A549 (cell line): Measurements from ENCODE around the gene PHKB. TPM values are rescaled to one million over a fixed set of nuclear protein-coding genes. Genes with fewer than 3 reads are reported as not detected.
A peak's percentile ranks its signal among the peaks of the same experiment; 100 is the strongest.

Source experiments
- ATAC-seq, 2 experiments: fragments of 200-7000 bp in 1 of 2; fragments of >200 bp in 1 of 2; cut with Nextera tagmentation in 1 of 2; cut with Tn5 transposase in 1 of 2; 3 replicates each; pipeline versions ENCODE4 v1.8.0 to v1.9.1; 2018 to 2020; ENCODE audit warnings: mild to moderate bottlenecking in 1 of 2, moderate library complexity in 1 of 2
- CTCF ChIA-PET: fragments of 300-600 bp; sonication (Branson Sonifier 250); formaldehyde crosslinking; extraction: SDS; loops from one replicate; lab custom pipeline; 2021; ENCODE audit warnings: antibody characterized with exemption, inconsistent platforms; lab: Yijun Ruan, JAX
- POLR2A ChIA-PET: fragments of 350-600 bp; formaldehyde crosslinking; extraction: SDS; loops from one replicate; lab custom pipeline; 2021; ENCODE audit warnings: antibody characterized with exemption, inconsistent platforms; lab: Yijun Ruan, JAX
- DNase-seq, 2 experiments: peaks; one replicate each; pipeline versions ENCODE4 v3.0.0 to v3.0.0-alpha.2; 2011 to 2016; ENCODE audit warnings: low read depth in 1 of 2, low spot score in 1 of 2
- FAIRE-seq: peaks from 2 replicates; lab custom pipeline; 2011; peaks lifted over from hg19 to GRCh38; lab: Jason Lieb, UNC
- H3K27ac ChIP-seq, 2 experiments: fragments of >200 bp; sonication (Bioruptor Twin); formaldehyde crosslinking; 3 replicates each; pipeline ENCODE4 v1.5.1; 2016 to 2017
- H3K4me1 ChIP-seq: fragments of >200 bp; sonication (Bioruptor Twin); formaldehyde crosslinking; 3 replicates; pipeline ENCODE4 v1.6.1; 2016
- H3K4me2 ChIP-seq: fragments of >200 bp; sonication (Bioruptor Twin); formaldehyde crosslinking; 3 replicates; pipeline ENCODE4 v1.6.1; 2016
- H3K4me3 ChIP-seq: fragments of >200 bp; sonication (Bioruptor Twin); formaldehyde crosslinking; 3 replicates; pipeline ENCODE4 v1.5.1; 2016
- H3K9me3 ChIP-seq: fragments of >200 bp; sonication (Bioruptor Twin); formaldehyde crosslinking; 3 replicates; pipeline ENCODE4 v1.6.1; 2016
- BHLHE40 ChIP-seq: IDR thresholded peaks from 2 replicates; pipeline ENCODE4 v1.6.1; 2012; ENCODE audit warnings: low read depth, low read length, inconsistent platforms
- CBX2 ChIP-seq: fragments of 200-600 bp; sonication (generic); IDR thresholded peaks from 2 replicates; pipeline ENCODE4 v1.6.1; 2016; ENCODE audit warnings: low read depth, mild to moderate bottlenecking, borderline replicate concordance
- CEBPB ChIP-seq, 2 experiments: fragments of >200 bp in 1 of 2; sonication (Bioruptor Twin) in 1 of 2; formaldehyde crosslinking in 1 of 2; IDR thresholded peaks; 2 replicates each; pipeline ENCODE4 v1.6.1; 2012 to 2016
- CHD4 ChIP-seq: fragments of 200-600 bp; sonication (generic); IDR thresholded peaks from 2 replicates; pipeline ENCODE4 v1.6.1; 2016; ENCODE audit warnings: antibody characterized with exemption, mild to moderate bottlenecking, borderline replicate concordance
- EHF ChIP-seq: fragments of 250-450 bp; sonication (Bioruptor Pico); IDR thresholded peaks from 2 replicates; pipeline ENCODE4 v1.5.0; 2020; ENCODE audit warnings: mild to moderate bottlenecking
- ESRRA ChIP-seq: fragments of 150-350 bp; IDR thresholded peaks from 2 replicates; pipeline ENCODE4 v1.6.1; 2014; ENCODE audit warnings: mild to moderate bottlenecking, low read length, borderline replicate concordance
- FOSL2 ChIP-seq, 2 experiments: fragments of 450-650 bp in 1 of 2; fragments of >200 bp in 1 of 2; sonication (Bioruptor Twin) in 1 of 2; formaldehyde crosslinking; IDR thresholded peaks; 2 replicates each; pipeline versions ENCODE4 v1.5.0 to v1.6.1; 2016 to 2020; ENCODE audit warnings: mild to moderate bottlenecking in 1 of 2, moderate library complexity in 1 of 2
- FOXS1 ChIP-seq: fragments of 250-450 bp; sonication (Bioruptor Pico); IDR thresholded peaks from 2 replicates; pipeline ENCODE4 v1.5.0; 2020; ENCODE audit warnings: mild to moderate bottlenecking, moderate library complexity
- GATA3 ChIP-seq: IDR thresholded peaks from 2 replicates; pipeline ENCODE4 v1.6.1; 2012; ENCODE audit warnings: borderline replicate concordance
- HDAC2 ChIP-seq: fragments of 200-600 bp; sonication (generic); IDR thresholded peaks from 2 replicates; pipeline ENCODE4 v1.6.1; 2016
- HOXA7 ChIP-seq: fragments of 250-450 bp; sonication (Bioruptor Pico); IDR thresholded peaks from 2 replicates; pipeline ENCODE4 v1.5.0; 2020; ENCODE audit warnings: mild to moderate bottlenecking, moderate library complexity
- HOXB13 ChIP-seq: fragments of 250-450 bp; sonication (Bioruptor Pico); IDR thresholded peaks from 2 replicates; pipeline ENCODE4 v1.5.0; 2020; ENCODE audit warnings: low read depth, mild to moderate bottlenecking, moderate library complexity
- KDM5A ChIP-seq: fragments of 200-600 bp; sonication (generic); IDR thresholded peaks from 2 replicates; pipeline ENCODE4 v1.6.1; 2016; ENCODE audit warnings: antibody characterized with exemption, mild to moderate bottlenecking
- MAZ ChIP-seq: fragments of 150-350 bp; IDR thresholded peaks from 2 replicates; pipeline ENCODE4 v1.6.1; 2014; ENCODE audit warnings: antibody characterized with exemption, low read depth, low read length, borderline replicate concordance
- PHF8 ChIP-seq: fragments of 200-600 bp; sonication (generic); IDR thresholded peaks from 2 replicates; pipeline ENCODE4 v1.6.1; 2016; ENCODE audit warnings: low read depth, mild to moderate bottlenecking, antibody characterized with exemption, moderate library complexity, borderline replicate concordance
- POLR2A ChIP-seq: IDR thresholded peaks from 2 replicates; pipeline ENCODE4 v1.6.1; 2012; ENCODE audit warnings: mild to moderate bottlenecking, low read length
- POLR2AphosphoS2 ChIP-seq: conservative IDR thresholded peaks from 2 replicates; pipeline ENCODE4 v1.6.1; 2012; ENCODE audit warnings: low read length, improper control_type of control experiment, inconsistent platforms
- RAD21 ChIP-seq, 2 experiments: fragments of >200 bp in 1 of 2; sonication (Bioruptor Twin) in 1 of 2; formaldehyde crosslinking in 1 of 2; IDR thresholded peaks in 1 of 2; conservative IDR thresholded peaks in 1 of 2; 2 replicates in 1 of 2; 3 replicates in 1 of 2; pipeline ENCODE4 v1.6.1; 2012 to 2018; ENCODE audit warnings: inconsistent platforms in 1 of 2
- RCOR1 ChIP-seq: fragments of 150-350 bp; IDR thresholded peaks from 2 replicates; pipeline ENCODE4 v1.6.1; 2014; ENCODE audit warnings: antibody characterized with exemption, low read length, low read depth
- RFX5 ChIP-seq: fragments of 450-650 bp; IDR thresholded peaks from 2 replicates; pipeline ENCODE4 v1.7.1; 2014; ENCODE audit warnings: antibody characterized with exemption, mild to moderate bottlenecking, moderate library complexity
- RNF2 ChIP-seq: fragments of 200-600 bp; sonication (generic); IDR thresholded peaks from 2 replicates; pipeline ENCODE4 v1.6.1; 2016; ENCODE audit warnings: low read depth, mild to moderate bottlenecking, antibody characterized with exemption, moderate library complexity, borderline replicate concordance
- SREBF2 ChIP-seq: fragments of 450-650 bp; IDR thresholded peaks from 2 replicates; pipeline ENCODE4 v1.6.1; 2014; ENCODE audit warnings: mild to moderate bottlenecking, moderate library complexity
- ZC3H11A ChIP-seq: fragments of 450-650 bp; IDR thresholded peaks from 2 replicates; pipeline ENCODE4 v1.6.1; 2014; ENCODE audit warnings: antibody characterized with exemption, mild to moderate bottlenecking
- ZFP36 ChIP-seq: fragments of 450-650 bp; IDR thresholded peaks from 2 replicates; pipeline ENCODE4 v1.6.1; 2014; ENCODE audit warnings: borderline replicate concordance; ENCODE audit not compliant: partially characterized antibody
- ZSCAN20 ChIP-seq: fragments of 250-450 bp; sonication (Bioruptor Pico); IDR thresholded peaks from 2 replicates; pipeline ENCODE4 v1.8.0; 2022; ENCODE audit warnings: mild to moderate bottlenecking, moderate library complexity
- WGBS: methylation state at CpG from one replicate; pipeline ENCODE4 v1.1.6; 2017; ENCODE audit errors: missing lambda C conversion rate; 5-methylcytosine and 5-hydroxymethylcytosine counted together
- polyA plus RNA-seq, 4 experiments: library from polyadenylated mRNA; depleted of rRNA in 3 of 4; stranded (reverse); fragments of >200 nt; fragmentation: RNase III in 1 of 4; extraction: RNeasy Plus Mini Kit Qiagen cat#74134 plus additional on column Dnase treatment in 1 of 4; gene quantifications; 2 replicates in 3 of 4; 3 replicates in 1 of 4; pipeline ENCODE4 v1.2.3, GENCODE V29; 2011 to 2017
- TF ChIP-seq, protein P1 (sequence below): IDR thresholded peaks from 2 replicates; pipeline ENCODE4 v1.6.1; 2012
- TF ChIP-seq, protein P2 (sequence below): fragments of 250-450 bp; sonication (Bioruptor Pico); IDR thresholded peaks from 2 replicates; pipeline ENCODE4 v1.5.0; 2021; ENCODE audit warnings: mild to moderate bottlenecking, moderate library complexity, borderline replicate concordance
- TF ChIP-seq, protein P3 (sequence below): IDR thresholded peaks from 2 replicates; pipeline ENCODE4 v1.6.1; 2012
- TF ChIP-seq, protein P4 (sequence below): fragments of 450-650 bp; IDR thresholded peaks from 2 replicates; pipeline ENCODE4 v1.6.1; 2014; ENCODE audit warnings: antibody characterized with exemption

Gene PHKB
- polyA plus RNA-seq, 2 of the 4 experiments (the other 2 are of a cell fraction): 33.2 to 96.8 TPM

DNA sequence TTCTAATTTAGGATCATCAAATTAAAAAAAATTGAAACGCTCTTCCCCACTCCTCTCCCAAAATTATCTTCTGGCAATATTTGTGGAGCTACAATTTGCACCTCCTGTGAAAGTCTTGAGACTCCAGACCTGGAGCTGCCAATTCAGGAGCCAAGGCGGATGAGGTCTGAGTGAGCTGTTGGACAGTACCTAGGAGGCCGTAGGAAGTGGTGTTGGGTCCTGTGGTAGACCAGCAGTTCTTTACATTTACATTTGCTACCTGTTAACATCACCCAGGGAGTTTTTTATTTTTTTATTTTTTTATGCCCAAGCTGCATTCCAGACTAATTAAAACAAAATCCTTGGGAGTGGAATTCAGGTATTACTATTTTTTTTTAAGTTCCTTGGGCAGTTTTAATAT is 271.0 kb downstream of the PHKB start:
- Histone ChIP-seq H3K4me2 (peak overlapping the region; percentile 49), H3K9me3 (no peaks in the 10 kb centered on the region), H3K27ac (peak overlapping the region in 1 of 2 experiments; percentile 53; a peak in 2 of 6 replicates), H3K4me3 (no peak overlapping the region), H3K4me1 (peaks cover 10% of the 10 kb centered on the region; the same call in 2 of the 3 replicates)
- peak in 1 of 2 experiments; percentile 37; a peak in 1 of 6 replicates for ATAC-seq
- FAIRE-seq: no peak
- ChIA-PET POLR2A (no interaction called here), CTCF (interaction anchor here (1.4 kb wide), 1 partner anchor 10 kb away, joined by 3 read pairs; no protein-coding TSS in a partner anchor)
- no peak for TF ChIP-seq MAZ
- no peak for TF ChIP-seq KDM5A
- TF ChIP-seq CHD4: no peak
- TF ChIP-seq, protein P1, sequence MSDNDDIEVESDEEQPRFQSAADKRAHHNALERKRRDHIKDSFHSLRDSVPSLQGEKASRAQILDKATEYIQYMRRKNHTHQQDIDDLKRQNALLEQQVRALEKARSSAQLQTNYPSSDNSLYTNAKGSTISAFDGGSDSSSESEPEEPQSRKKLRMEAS: no peak
- TF ChIP-seq HDAC2: no peak
- TF ChIP-seq RAD21 (conservative IDR thresholded peaks at IDR 0.05 in 1 of 2, IDR thresholded peaks at IDR 0.05 in 1 of 2): no peak
- no peak for TF ChIP-seq HOXB13 (CRISPR knock-in tag)
- TF ChIP-seq ESRRA: no peak
- TF ChIP-seq, protein P2, sequence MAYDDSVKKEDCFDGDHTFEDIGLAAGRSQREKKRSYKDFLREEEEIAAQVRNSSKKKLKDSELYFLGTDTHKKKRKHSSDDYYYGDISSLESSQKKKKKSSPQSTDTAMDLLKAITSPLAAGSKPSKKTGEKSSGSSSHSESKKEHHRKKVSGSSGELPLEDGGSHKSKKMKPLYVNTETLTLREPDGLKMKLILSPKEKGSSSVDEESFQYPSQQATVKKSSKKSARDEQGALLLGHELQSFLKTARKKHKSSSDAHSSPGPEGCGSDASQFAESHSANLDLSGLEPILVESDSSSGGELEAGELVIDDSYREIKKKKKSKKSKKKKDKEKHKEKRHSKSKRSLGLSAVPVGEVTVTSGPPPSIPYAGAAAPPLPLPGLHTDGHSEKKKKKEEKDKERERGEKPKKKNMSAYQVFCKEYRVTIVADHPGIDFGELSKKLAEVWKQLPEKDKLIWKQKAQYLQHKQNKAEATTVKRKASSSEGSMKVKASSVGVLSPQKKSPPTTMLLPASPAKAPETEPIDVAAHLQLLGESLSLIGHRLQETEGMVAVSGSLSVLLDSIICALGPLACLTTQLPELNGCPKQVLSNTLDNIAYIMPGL (CRISPR knock-in tag): no peak
- TF ChIP-seq, protein P3, sequence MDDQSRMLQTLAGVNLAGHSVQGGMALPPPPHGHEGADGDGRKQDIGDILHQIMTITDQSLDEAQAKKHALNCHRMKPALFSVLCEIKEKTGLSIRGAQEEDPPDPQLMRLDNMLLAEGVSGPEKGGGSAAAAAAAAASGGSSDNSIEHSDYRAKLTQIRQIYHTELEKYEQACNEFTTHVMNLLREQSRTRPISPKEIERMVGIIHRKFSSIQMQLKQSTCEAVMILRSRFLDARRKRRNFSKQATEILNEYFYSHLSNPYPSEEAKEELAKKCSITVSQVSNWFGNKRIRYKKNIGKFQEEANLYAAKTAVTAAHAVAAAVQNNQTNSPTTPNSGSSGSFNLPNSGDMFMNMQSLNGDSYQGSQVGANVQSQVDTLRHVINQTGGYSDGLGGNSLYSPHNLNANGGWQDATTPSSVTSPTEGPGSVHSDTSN: no peak
- no peak for TF ChIP-seq CBX2
- no peak for TF ChIP-seq GATA3
- no peak for TF ChIP-seq ZFP36
- no peak for TF ChIP-seq SREBF2
- TF ChIP-seq BHLHE40: no peak
- TF ChIP-seq ZSCAN20 (CRISPR knock-in tag): no peak
- TF ChIP-seq EHF (CRISPR knock-in tag): no peak
- TF ChIP-seq CEBPB (IDR thresholded peaks at IDR 0.05): no peak
- DNase-seq: no peak
- 82% methylated on average over 3 of the region's 3 CpGs for WGBS

DNA sequence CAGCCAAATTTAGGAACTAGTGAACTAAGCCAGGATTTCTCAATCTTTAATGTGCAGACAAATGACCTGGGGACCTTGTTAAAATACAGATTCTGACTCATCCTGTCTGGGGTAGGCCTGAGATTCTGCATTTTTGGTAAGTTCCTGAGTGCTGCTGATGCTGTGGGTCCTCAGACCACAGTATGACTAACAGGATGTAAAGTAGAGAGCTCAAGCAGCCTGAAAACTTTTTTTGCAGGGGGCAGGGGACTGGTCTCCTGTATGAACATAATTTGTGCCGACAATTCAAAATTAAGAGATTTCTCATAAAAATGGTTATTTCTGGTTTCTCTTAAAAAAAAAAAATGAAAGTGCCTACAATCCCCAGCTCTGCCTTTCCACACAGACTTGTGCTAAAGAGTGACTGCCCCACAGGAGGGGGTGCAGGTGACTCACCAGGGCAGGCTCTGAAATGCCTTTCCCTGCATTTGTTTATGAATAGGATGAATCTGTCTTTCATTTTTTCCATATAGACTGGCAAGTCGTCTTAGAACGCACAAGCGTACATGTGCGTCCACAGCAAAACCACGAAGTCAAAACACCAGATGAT is 271.5 kb downstream of the PHKB start:
- H3K4me2 ChIP-seq: peak overlapping the region; percentile 49
- no peak overlapping the region for H3K4me3 ChIP-seq
- ATAC-seq (peak; percentile 79; a peak in 5 of 6 replicates), FAIRE-seq (no peak), DNase-seq (peak; percentile 12 to 28)
- WGBS: 38% methylated on average over 6 of the region's 6 CpGs
- peaks cover 10% of the 10 kb centered on the region; the same call in 2 of the 3 replicates for H3K4me1 ChIP-seq
- H3K27ac ChIP-seq: peak overlapping the region in 1 of 2 experiments; percentile 48; a peak in 2 of 6 replicates
- no peaks in the 10 kb centered on the region for H3K9me3 ChIP-seq
- TF ChIP-seq EHF (CRISPR knock-in tag) (no peak), HOXA7 (no peak), PHF8 (no peak), FOSL2 (IDR thresholded peaks at IDR 0.05) (peak; percentile 8; the same call in 1 of the 2 replicates), FOSL2 (CRISPR knock-in tag; IDR thresholded peaks at IDR 0.05) (no peak), RNF2 (no peak), ZSCAN20 (CRISPR knock-in tag) (no peak), CEBPB (IDR thresholded peaks at IDR 0.05) (peak in 1 of 2 experiments; percentile 54; a peak in 2 of 4 replicates), RAD21 (conservative IDR thresholded peaks at IDR 0.05 in 1 of 2, IDR thresholded peaks at IDR 0.05 in 1 of 2) (no peak; a peak in 1 of 5 replicates), POLR2AphosphoS2 (no peak), POLR2A (no peak), FOXS1 (CRISPR knock-in tag) (no peak), ZC3H11A (no peak), RCOR1 (no peak), RFX5 (no peak)
- TF ChIP-seq, protein P1: no peak; the same call in 1 of the 2 replicates
- TF ChIP-seq, protein P4, sequence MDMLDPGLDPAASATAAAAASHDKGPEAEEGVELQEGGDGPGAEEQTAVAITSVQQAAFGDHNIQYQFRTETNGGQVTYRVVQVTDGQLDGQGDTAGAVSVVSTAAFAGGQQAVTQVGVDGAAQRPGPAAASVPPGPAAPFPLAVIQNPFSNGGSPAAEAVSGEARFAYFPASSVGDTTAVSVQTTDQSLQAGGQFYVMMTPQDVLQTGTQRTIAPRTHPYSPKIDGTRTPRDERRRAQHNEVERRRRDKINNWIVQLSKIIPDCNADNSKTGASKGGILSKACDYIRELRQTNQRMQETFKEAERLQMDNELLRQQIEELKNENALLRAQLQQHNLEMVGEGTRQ: no peak
- TF ChIP-seq, protein P3: no peak
- POLR2A ChIA-PET: no interaction called here
- CTCF ChIA-PET: interaction anchor here (1.4 kb wide), 1 partner anchor 10 kb away, joined by 3 read pairs; no protein-coding TSS in a partner anchor
